ENCODE data around the gene THNSL1.

Gene THNSL1

GRCh38 chr10:25061125-25061524 lies 44.7 kb downstream of the THNSL1 start:
- DNase-seq (ENCODE audit: low spot score) = no peak

GRCh38 chr10:25061711-25062449 lies 45.5 kb downstream of the THNSL1 start:
- no peak for DNase-seq (ENCODE audit: low spot score)

GRCh38 chr10:25063157-25063556 lies 46.7 kb downstream of the THNSL1 start:
- no peak for DNase-seq (ENCODE audit: low spot score)

GRCh38 chr10:25063644-25064043 lies 47.2 kb downstream of the THNSL1 start:
- no peak for DNase-seq (ENCODE audit: low spot score)

- no peak for DNase-seq (ENCODE audit: low spot score)
Observed at GRCh38 chr10:25064401-25064800, 48.0 kb downstream of the THNSL1 start.

- DNase-seq (ENCODE audit: low spot score) = no peak
Observed at GRCh38 chr10:25065761-25066476, 49.5 kb downstream of the THNSL1 start.

GRCh38 chr10:25068152-25069058 lies 52.0 kb downstream of the THNSL1 start:
- DNase-seq (ENCODE audit: low spot score) = no peak

- DNase-seq (ENCODE audit: low spot score) = no peak
Observed at GRCh38 chr10:25071227-25071626, 54.8 kb downstream of the THNSL1 start.

GRCh38 chr10:25072786-25073185 lies 56.4 kb downstream of the THNSL1 start:
- DNase-seq (ENCODE audit: low spot score) = no peak

GRCh38 chr10:25075825-25076224 lies 59.4 kb downstream of the THNSL1 start:
- no peak for DNase-seq (ENCODE audit: low spot score)
